ENCODE results near the gene BEND6.

DNA sequence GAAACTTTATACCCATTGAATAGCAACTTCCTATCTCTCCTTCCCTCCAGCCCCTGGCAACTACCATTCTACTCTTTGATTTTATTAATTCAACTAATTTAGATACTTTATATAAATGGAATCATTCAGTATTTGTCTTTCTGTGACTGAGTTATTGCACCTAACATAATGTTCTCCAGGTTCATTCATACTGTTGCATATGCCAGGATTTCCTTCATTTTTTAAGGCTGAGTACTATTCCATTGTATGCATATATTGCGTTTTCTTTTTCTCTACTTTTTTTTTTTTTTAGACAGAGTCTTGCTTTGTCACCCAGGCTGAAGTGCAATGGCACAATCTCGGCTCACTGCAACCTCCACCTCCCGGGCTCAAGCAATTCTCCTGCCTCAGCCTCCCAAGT lies 49.5 kb upstream of the BEND6 start:
- TF ChIP-seq, protein P1, sequence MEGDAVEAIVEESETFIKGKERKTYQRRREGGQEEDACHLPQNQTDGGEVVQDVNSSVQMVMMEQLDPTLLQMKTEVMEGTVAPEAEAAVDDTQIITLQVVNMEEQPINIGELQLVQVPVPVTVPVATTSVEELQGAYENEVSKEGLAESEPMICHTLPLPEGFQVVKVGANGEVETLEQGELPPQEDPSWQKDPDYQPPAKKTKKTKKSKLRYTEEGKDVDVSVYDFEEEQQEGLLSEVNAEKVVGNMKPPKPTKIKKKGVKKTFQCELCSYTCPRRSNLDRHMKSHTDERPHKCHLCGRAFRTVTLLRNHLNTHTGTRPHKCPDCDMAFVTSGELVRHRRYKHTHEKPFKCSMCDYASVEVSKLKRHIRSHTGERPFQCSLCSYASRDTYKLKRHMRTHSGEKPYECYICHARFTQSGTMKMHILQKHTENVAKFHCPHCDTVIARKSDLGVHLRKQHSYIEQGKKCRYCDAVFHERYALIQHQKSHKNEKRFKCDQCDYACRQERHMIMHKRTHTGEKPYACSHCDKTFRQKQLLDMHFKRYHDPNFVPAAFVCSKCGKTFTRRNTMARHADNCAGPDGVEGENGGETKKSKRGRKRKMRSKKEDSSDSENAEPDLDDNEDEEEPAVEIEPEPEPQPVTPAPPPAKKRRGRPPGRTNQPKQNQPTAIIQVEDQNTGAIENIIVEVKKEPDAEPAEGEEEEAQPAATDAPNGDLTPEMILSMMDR (conservative IDR thresholded peaks at IDR 0.05; ENCODE audit: low read length) = no peak
- no peak for TF ChIP-seq EZH2phosphoT487 (IDR thresholded peaks at IDR 0.05; ENCODE audit: borderline replicate concordance)
